Kidney tubule cell (primary cell): ENCODE results near the gene IDH1.
A peak's percentile ranks its signal among the peaks of the same experiment; 100 is the strongest.
"Not testable (repeated sequence)": the region's sequence is repeated elsewhere in the genome, so short reads cannot be mapped to it uniquely, and the experiment has no call there.

Experiments used
- DNase-seq: peaks from one replicate; pipeline ENCODE4 v3.0.0-alpha.2; 2018; ENCODE audit warnings: low spot score

The IDH1 gene

GRCh38 chr2:208254871-208255556, at the start of gene IDH1:
TSS of gene IDH1 (minus strand) at chr2:208255071. CDS start at chr2:208251551, 3,520 bp downstream.
- DNase-seq = peak; percentile 94

DNA sequence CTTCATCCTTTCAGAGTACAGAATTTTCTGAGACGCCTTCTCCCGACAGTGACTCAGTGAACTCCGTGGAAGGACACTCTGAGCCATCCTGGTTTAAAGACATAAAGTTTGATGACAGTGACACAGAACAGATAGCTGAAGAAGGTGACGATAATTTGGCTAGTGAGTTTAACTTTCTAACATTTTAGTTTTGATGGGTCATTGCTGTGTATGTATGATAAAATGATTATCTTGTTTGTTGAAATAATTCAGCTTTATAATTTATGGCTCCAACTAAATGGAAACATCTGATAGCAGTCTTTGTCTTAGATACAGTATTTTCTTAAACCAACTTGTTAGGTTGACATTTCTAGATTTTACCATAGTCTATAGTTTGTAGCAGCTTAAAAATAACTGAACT, 49.3 kb upstream of the IDH1 start:
- no peak for DNase-seq

DNA sequence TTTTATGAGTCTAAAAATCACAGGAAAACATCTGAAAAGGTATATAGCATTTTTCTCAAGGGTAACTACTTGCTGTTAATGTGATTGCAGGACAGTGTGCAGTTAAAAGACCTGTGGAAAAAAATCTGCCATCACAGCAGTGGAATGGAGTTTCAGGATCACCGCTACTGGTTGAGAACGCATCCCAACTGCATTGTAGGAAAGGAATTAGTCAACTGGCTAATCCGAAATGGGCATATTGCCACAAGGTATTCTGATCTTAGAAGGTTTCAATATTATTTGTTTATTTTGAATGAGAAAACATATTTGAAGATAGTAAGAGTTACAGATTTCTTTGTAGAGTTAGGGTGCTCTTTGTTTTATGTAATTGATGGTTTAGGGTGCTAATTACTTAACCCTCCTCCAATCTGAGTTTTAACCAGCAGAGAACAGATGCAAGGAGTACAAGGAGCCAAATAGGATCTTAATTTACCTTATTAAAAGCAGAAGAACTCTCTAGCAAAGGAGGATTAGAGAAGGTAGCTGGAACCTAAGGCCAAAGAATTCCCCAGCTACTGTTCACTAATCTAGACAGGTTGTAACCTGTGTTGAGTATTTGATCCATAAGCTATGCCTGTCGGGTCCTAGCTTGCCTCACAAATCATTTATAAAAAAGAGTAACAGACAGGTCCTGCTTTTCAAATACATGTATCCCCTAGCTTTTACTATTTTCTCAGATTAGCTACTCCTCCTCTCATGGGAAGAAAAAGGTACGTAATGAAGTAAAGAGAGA, 46.2 kb upstream of the IDH1 start:
- DNase-seq = no peak

DNA sequence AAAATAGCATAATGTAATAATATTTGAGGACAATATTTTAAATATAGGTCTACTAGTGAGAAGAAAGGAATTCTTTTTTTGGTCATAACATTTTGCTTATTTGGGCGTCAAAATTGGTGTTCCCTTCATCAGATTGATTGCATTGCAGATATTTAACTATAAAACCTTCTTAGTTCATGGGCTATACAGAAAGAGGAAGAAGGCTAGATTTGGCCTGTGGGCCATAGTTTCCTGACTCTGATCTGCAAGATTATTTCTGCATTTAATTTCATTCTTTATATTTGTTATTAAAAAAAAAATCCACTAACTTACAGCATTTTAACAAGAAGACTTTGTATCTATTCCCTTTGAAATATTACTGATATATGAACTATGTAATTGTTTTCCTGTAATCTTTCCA, 43.1 kb upstream of the IDH1 start:
- DNase-seq = no peak

DNA sequence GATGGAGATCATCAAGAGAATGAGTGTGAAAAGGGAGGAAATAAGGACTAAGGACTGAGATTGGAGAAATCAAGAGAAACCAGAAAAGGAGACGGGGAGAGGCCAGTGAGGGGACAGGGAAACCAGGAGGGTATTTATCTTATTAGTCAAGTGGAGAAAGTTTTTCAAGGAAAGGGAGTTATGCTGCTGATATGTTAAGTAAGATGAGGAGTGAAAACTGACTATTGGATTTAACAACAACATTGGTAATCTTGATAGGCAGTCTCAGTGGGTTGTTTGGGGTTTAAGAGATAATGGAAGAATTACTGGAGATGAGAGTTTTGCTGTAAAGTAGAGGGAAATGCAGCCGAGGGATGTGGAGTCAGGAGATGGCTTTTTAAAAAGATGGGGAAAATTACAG, 41.7 kb upstream of the IDH1 start:
- no peak for DNase-seq

DNA sequence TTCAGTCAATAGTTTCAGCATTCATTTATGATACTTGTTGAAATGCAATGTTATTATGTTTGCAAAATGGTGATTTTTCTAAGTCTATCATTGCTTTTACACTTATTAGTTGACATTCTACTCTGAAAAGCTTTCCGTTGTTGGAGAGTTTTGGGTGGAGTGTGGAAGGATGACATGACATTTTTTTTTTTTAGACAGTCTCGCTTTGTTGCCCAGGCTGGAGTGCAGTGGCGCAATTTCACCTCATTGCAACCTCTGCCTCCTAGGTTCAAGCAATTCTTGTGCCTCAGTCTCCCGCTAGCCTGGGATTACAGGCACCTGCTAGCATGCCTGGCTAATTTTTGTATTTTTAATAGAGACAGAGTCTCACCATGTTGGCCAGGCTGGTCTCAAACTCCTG, 41.0 kb upstream of the IDH1 start:
- DNase-seq = no peak

GRCh38 chr2:208294482-208295024, 39.7 kb upstream of the IDH1 start:
- DNase-seq = no peak

DNA sequence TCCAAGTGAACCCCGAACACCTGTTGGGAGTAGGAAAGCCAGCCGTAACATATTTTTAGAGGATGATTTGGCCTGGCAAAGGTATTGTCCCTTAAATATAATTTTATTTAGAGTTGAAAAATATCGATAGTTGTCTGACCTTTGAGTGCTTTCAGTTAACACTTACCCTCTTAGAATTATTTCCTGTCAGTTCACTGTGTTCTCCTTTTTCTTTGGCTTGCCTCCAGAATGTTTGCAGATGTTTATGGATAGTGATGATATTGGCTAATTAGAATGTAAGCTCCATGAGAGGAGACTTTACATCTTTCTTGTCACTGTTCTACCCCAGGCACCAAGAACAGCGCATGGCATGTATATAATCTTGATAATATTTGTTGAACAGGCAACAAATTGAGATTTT, 31.0 kb upstream of the IDH1 start:
- DNase-seq = no peak

DNA sequence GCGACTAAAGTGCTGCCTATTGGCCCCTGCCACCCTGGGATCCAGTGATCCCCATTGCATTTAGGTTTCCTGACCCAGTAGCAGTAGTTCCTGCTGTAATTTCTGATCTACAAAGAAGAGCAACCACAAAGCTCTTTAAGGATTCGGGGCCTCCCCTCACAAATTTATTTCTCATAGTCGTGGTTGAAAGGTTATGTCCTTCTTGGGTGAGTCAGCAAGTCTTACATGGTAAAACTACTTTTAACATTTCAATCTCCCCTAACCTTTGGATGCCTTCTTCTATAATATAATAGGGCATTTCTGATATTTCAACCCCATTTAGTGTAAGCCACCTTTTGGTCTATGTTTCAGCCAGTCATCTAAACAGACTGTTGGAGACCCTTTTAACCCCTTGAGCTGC, 26.1 kb upstream of the IDH1 start:
- peak; percentile 9 for DNase-seq

DNA sequence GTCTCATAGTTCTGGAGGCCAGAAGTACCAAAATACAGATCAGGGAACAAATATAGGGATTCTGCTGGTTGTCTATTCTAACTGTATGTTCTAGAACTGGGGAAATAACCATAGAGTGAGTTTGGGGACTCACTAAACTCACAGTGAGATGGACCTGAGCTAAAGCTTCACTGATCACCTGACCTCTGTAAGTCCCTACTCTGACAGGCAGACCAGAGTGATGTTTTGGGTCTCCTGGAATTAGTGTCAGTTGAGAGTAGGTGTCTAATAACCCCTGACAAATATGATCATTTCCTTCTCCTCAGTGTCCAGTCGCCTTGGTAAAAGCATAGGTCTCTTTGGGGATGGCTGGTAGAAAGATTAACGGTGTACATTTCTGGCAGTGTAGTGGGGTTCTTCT, 25.4 kb upstream of the IDH1 start:
- DNase-seq = no peak

DNA sequence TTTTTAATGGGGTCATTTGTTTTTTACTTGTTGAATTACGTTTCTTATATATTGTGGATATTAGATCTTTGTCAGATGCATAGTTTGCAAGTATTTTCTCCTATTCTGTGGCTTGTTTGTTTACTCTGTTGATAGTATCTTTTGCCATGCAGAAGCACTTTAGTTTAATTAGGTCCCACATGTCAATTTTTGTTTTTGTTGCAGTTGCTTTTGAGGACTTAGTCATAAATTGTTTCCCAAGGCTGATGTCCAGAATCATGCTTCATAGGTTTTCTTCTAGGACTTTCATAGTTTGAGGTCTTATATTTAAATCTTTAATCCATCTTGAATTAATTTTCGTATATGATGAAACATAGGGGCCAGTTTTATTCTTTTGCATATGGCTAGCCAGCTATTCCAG, 24.4 kb upstream of the IDH1 start:
- no peak for DNase-seq

- DNase-seq = no peak
Observed at GRCh38 chr2:208278549-208278948, 23.7 kb upstream of the IDH1 start.

- DNase-seq = no peak
Observed at GRCh38 chr2:208274748-208275147, 19.9 kb upstream of the IDH1 start.

GRCh38 chr2:208269091-208269490, 14.2 kb upstream of the IDH1 start:
- DNase-seq = no peak

DNA sequence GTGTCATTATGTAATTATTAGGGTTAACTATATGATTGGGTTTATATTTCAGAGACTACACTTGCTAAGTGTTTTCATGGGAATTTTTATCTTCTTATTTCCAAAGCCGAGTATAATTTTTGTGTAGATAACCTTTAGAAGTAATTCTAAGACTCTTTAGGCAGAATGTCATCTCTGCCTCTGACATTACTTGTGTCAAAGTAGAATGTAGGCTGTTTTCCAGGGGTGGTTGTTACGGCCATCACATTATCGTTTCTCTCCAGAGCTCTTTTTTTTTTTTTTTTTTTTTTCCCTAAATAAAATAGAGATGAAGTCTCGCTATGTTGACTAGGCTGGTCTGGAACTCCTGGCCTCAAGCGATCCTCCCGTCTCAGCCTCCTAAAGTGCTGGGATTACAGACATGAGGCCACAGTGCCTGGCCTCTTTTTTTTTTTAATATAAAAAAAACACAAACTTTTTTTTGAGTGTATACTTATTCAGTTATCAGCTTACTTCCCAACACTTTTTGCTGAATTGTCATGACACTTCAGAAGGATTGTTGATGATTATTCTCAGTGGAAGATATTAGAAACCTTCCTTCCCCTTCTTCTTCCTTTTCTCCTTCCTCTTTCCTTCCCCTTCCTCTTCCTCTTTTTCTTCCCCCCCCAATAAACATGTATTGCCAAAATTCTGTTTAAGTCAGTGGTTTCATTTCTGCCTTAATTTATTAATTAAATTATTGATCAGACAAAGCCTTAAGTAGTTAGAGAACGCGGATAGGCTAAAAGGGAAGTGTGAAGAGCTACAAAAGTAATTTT, 13.5 kb upstream of the IDH1 start:
- no peak for DNase-seq

GRCh38 chr2:208267526-208267925, 12.7 kb upstream of the IDH1 start:
- DNase-seq = not testable (repeated sequence)

GRCh38 chr2:208266936-208267335, 12.1 kb upstream of the IDH1 start:
- DNase-seq = no peak

DNA sequence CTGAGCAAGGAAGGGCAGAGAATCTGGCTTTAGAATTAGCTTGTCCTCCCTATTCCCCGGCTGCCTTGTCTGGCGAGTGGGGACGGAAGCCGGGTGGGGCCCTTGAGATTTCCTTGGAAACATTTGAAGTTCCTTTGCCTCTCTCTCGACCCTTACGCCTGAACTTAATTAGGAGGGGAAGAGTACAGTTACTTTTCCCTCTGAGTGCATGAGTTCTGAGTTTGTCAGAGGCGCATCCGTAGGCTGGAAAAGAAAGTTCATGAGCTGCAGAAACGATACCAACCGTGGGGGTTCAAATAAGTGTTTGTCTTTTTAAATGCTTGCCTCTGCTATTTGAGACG, 11.7 kb upstream of the IDH1 start:
- no peak for DNase-seq

DNA sequence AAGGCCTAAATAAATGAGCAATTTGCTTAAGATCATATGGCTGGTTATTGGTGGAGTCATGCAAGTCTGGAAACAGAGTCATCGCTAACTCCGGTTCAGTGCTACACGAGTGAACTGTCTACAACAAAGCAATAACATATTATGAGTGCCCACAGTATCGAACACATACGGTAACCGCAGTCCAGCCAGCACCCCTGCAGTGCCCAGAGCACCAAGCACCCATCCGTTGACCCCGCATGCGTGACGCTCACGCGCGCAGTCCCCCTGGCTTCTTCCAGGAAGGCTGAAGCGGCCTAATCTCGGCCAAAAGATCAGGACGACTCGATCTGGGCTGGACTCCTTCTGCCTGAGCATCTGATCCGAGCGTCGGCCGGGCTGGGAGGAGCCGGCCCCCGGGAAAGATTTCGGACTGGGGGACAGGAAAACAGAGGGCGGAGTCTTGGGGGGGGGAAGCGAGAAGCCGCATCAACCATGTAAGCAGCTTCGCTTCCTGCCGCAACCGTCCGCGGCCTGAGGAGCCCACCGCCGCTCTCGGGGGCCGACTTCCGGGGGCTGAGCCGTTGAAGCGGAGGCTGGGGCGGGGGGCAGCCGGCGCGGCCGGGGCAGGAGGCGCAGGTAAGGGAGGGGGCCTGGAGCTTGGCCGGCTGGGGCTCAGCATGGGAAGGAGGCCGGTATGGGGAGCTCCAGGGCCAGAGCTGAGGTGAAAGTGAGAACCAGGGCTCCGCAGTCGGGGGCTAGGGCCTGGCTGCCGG, 11.1 kb upstream of the IDH1 start, which contains the start of gene PIKFYVE:
PIKFYVE (plus strand) TSS at position 455 of the 752 bp plus-strand sequence. CDS start 5,265 bp downstream, outside the sequence.
- DNase-seq = peak; percentile 98

GRCh38 chr2:208265371-208265800, 10.5 kb upstream of the IDH1 start:
- DNase-seq = peak; percentile 63
